Skeletal muscle satellite cell (primary cell): ENCODE results near the gene MPZL1.
"Not testable (repeated sequence)": the region's sequence is repeated elsewhere in the genome, so short reads cannot be mapped to it uniquely, and the experiment has no call there.

Source experiments
- H3K27me3 ChIP-seq: 2 replicates; pipeline ENCODE4 v1.7.0; 2013; ENCODE audit warnings: low read length; ENCODE audit not compliant: control insufficient read depth, insufficient read depth
- H3K36me3 ChIP-seq: 2 replicates; pipeline ENCODE4 v1.7.0; 2013; ENCODE audit warnings: mild to moderate bottlenecking, control low read depth, low read length; ENCODE audit not compliant: insufficient read depth
- H3K4me1 ChIP-seq: 2 replicates; pipeline ENCODE4 v1.7.0; 2013; ENCODE audit warnings: low read length; ENCODE audit not compliant: control insufficient read depth, insufficient read depth
- H3K4me2 ChIP-seq: 2 replicates; pipeline ENCODE4 v1.7.0; 2013; ENCODE audit warnings: mild to moderate bottlenecking, low read length
- H3K4me3 ChIP-seq: 2 replicates; pipeline ENCODE4 v1.7.0; 2013; ENCODE audit warnings: low read length
- H3K9ac ChIP-seq: 2 replicates; pipeline ENCODE4 v1.7.0; 2013; ENCODE audit warnings: mild to moderate bottlenecking, low read depth, low read length, moderate library complexity
- H3K9me3 ChIP-seq: replicated peaks from 2 replicates; pipeline ENCODE4 v1.7.0; 2013; ENCODE audit warnings: mild to moderate bottlenecking, control low read depth, low read length

The MPZL1 gene

GRCh38 chr1:167825419-167826079 lies 103.8 kb downstream of the MPZL1 start:
- Histone ChIP-seq H3K9me3 (no peaks in the 10 kb centered on the region), H3K4me2 (no peak overlapping the region), H3K9ac (no peak overlapping the region), H3K4me3 (no peak overlapping the region), H3K36me3 (no peaks in the 10 kb centered on the region), H3K27me3 (no peaks in the 10 kb centered on the region), H3K4me1 (peaks cover 23% of the 10 kb centered on the region)

GRCh38 chr1:167826127-167826526 lies 104.3 kb downstream of the MPZL1 start:
- Histone ChIP-seq H3K4me1 (peaks cover 18% of the 10 kb centered on the region), H3K4me3 (no peak overlapping the region), H3K9ac (no peak overlapping the region), H3K27me3 (no peaks in the 10 kb centered on the region), H3K9me3 (no peaks in the 10 kb centered on the region), H3K36me3 (no peaks in the 10 kb centered on the region), H3K4me2 (no peak overlapping the region)

GRCh38 chr1:167829868-167830267 lies 108.1 kb downstream of the MPZL1 start:
- H3K36me3 ChIP-seq = no peaks in the 10 kb centered on the region
- no peaks in the 10 kb centered on the region for H3K4me1 ChIP-seq
- no peak overlapping the region for H3K4me2 ChIP-seq
- H3K4me3 ChIP-seq = no peak overlapping the region
- H3K9me3 ChIP-seq = no peaks in the 10 kb centered on the region
- no peaks in the 10 kb centered on the region for H3K27me3 ChIP-seq
- no peak overlapping the region for H3K9ac ChIP-seq

GRCh38 chr1:167830668-167831067 lies 108.9 kb downstream of the MPZL1 start:
- H3K4me2 ChIP-seq, H3K4me3 ChIP-seq, H3K9ac ChIP-seq, H3K27me3 ChIP-seq, H3K9me3 ChIP-seq, H3K4me1 ChIP-seq, H3K36me3 ChIP-seq: not testable (repeated sequence)

GRCh38 chr1:167832693-167833092 lies 110.9 kb downstream of the MPZL1 start:
- Histone ChIP-seq H3K4me2 (no peak overlapping the region), H3K36me3 (no peaks in the 10 kb centered on the region), H3K4me3 (no peak overlapping the region), H3K4me1 (no peaks in the 10 kb centered on the region), H3K27me3 (no peaks in the 10 kb centered on the region), H3K9ac (no peak overlapping the region), H3K9me3 (no peaks in the 10 kb centered on the region)

GRCh38 chr1:167833904-167834303 lies 112.1 kb downstream of the MPZL1 start:
- no peaks in the 10 kb centered on the region for H3K9me3 ChIP-seq
- no peak overlapping the region for H3K4me3 ChIP-seq
- H3K27me3 ChIP-seq = no peaks in the 10 kb centered on the region
- no peak overlapping the region for H3K9ac ChIP-seq
- no peaks in the 10 kb centered on the region for H3K36me3 ChIP-seq
- no peaks in the 10 kb centered on the region for H3K4me1 ChIP-seq
- H3K4me2 ChIP-seq = no peak overlapping the region

GRCh38 chr1:167836197-167836596 lies 114.4 kb downstream of the MPZL1 start:
- Histone ChIP-seq H3K36me3 (no peaks in the 10 kb centered on the region), H3K4me2 (no peak overlapping the region), H3K9me3 (no peaks in the 10 kb centered on the region)

GRCh38 chr1:167837326-167837725 lies 115.5 kb downstream of the MPZL1 start:
- no peak overlapping the region for H3K9ac ChIP-seq
- H3K9me3 ChIP-seq = no peaks in the 10 kb centered on the region
- H3K4me2 ChIP-seq = no peak overlapping the region
- H3K4me3 ChIP-seq = no peak overlapping the region
- no peaks in the 10 kb centered on the region for H3K36me3 ChIP-seq
- no peaks in the 10 kb centered on the region for H3K27me3 ChIP-seq
- H3K4me1 ChIP-seq = no peaks in the 10 kb centered on the region

More at GRCh38 chr1:167836197-167836596, 114.4 kb downstream of the MPZL1 start:
- Histone ChIP-seq H3K4me1 (no peaks in the 10 kb centered on the region), H3K9ac (no peak overlapping the region), H3K4me3 (no peak overlapping the region), H3K27me3 (no peaks in the 10 kb centered on the region)

- Histone ChIP-seq H3K4me2 (no peak overlapping the region), H3K4me1 (no peaks in the 10 kb centered on the region), H3K27me3 (no peaks in the 10 kb centered on the region), H3K4me3 (no peak overlapping the region), H3K9me3 (no peaks in the 10 kb centered on the region), H3K9ac (no peak overlapping the region), H3K36me3 (no peaks in the 10 kb centered on the region)
Measured at GRCh38 chr1:167839009-167839408, 117.2 kb downstream of the MPZL1 start.
